Loucy (cell line): Measurements from ENCODE around the gene VLDLR.

Experiments
- H2AFZ ChIP-seq: fragments of 200-600 bp; sonication (generic); 2 replicates; pipeline ENCODE4 v1.6.0; 2016; ENCODE audit warnings: antibody characterized with exemption, mild to moderate bottlenecking, low read length, moderate library complexity
- H3F3A ChIP-seq: fragments of 200-600 bp; 2 replicates; pipeline ENCODE4 v1.6.0; 2016; ENCODE audit warnings: antibody characterized with exemption, low read depth, mild to moderate bottlenecking
- H3K27me3 ChIP-seq: fragments of 200-600 bp; sonication (generic); 2 replicates; pipeline ENCODE4 v1.6.1; 2014; ENCODE audit warnings: low read length, mild to moderate bottlenecking; ENCODE audit not compliant: insufficient read depth, poor library complexity, severe bottlenecking
- H3K36me3 ChIP-seq: fragments of 200-600 bp; sonication (generic); 2 replicates; pipeline ENCODE4 v1.6.1; 2016; ENCODE audit warnings: low read length; ENCODE audit not compliant: insufficient read depth
- H3K4me1 ChIP-seq: fragments of 200-600 bp; sonication (generic); 2 replicates; pipeline ENCODE4 v1.5.1; 2014; ENCODE audit warnings: low read length, mild to moderate bottlenecking; ENCODE audit not compliant: insufficient read depth, poor library complexity, severe bottlenecking
- H3K4me2 ChIP-seq: fragments of 200-600 bp; sonication (generic); 2 replicates; pipeline ENCODE4 v1.6.0; 2014; ENCODE audit warnings: antibody characterized with exemption, low read length, low read depth, mild to moderate bottlenecking; ENCODE audit not compliant: poor library complexity, severe bottlenecking
- H3K4me3 ChIP-seq: fragments of 200-600 bp; sonication (generic); 2 replicates; pipeline ENCODE4 v1.5.1; 2014; ENCODE audit warnings: low read length, mild to moderate bottlenecking, mixed read lengths; ENCODE audit not compliant: poor library complexity, severe bottlenecking
- H3K79me2 ChIP-seq: fragments of 200-600 bp; sonication (generic); 2 replicates; pipeline ENCODE4 v1.6.1; 2014; ENCODE audit warnings: low read length; ENCODE audit not compliant: insufficient read depth
- H3K9ac ChIP-seq: fragments of 200-600 bp; sonication (generic); 2 replicates; pipeline ENCODE4 v1.6.0; 2014; ENCODE audit warnings: mild to moderate bottlenecking, low read depth, low read length, moderate library complexity; ENCODE audit not compliant: poor library complexity, severe bottlenecking
- H3K9me2 ChIP-seq: fragments of 200-600 bp; sonication (generic); replicated peaks from 2 replicates; pipeline ENCODE4 v1.6.1; 2016; ENCODE audit warnings: low read depth, low read length, mixed read lengths
- H3K9me3 ChIP-seq: fragments of 200-600 bp; sonication (generic); 2 replicates; pipeline ENCODE4 v1.6.1; 2014; ENCODE audit warnings: mild to moderate bottlenecking, antibody characterized with exemption, low read length, low read depth; ENCODE audit not compliant: insufficient read depth
- H4K20me1 ChIP-seq: fragments of 200-600 bp; sonication (generic); 2 replicates; pipeline ENCODE4 v1.6.0; 2014; ENCODE audit warnings: antibody characterized with exemption, low read length, mild to moderate bottlenecking; ENCODE audit not compliant: insufficient read depth, poor library complexity, severe bottlenecking
- EZH2phosphoT487 ChIP-seq: fragments of 200-600 bp; IDR thresholded peaks from 2 replicates; pipeline ENCODE4 v1.6.1; 2018; ENCODE audit warnings: antibody characterized with exemption, mild to moderate bottlenecking, moderate library complexity, borderline replicate concordance
- TF ChIP-seq, protein P1 (sequence below): fragments of 200-600 bp; sonication (generic); conservative IDR thresholded peaks from 2 replicates; pipeline ENCODE4 v1.5.1; 2014; ENCODE audit warnings: mild to moderate bottlenecking, antibody characterized with exemption, low read length

Gene VLDLR

DNA sequence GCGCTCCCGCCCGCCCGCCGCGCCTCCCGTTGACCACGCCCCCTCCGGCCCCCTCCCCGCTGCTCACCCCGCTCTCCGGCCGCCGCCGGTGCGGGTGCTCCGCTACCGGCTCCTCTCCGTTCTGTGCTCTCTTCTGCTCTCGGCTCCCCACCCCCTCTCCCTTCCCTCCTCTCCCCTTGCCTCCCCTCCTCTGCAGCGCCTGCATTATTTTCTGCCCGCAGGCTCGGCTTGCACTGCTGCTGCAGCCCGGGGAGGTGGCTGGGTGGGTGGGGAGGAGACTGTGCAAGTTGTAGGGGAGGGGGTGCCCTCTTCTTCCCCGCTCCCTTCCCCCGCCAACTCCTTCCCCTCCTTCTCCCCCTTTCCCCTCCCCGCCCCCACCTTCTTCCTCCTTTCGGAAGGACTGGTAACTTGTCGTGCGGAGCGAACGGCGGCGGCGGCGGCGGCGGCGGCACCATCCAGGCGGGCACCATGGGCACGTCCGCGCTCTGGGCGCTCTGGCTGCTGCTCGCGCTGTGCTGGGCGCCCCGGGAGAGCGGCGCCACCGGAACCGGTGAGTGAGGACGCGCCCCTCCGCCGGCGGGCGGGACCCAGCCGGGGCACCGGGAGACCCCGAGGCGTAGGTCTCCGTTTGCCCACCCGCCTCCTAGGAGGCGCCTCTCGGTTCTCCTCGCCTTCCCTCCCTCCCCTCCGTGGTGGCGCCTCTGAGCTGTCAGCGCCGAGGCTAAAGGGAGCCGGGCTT lies at the start of gene VLDLR:
TSS of gene VLDLR (plus strand) at position 66 of the 739 bp plus-strand sequence. CDS start at position 469, 403 bp downstream.
- H4K20me1 ChIP-seq: peaks cover 42% of the 10 kb centered on the region
- peak within 1 kb of the TSS; percentile 82 for H3K4me2 ChIP-seq
- H3K4me1 ChIP-seq: peaks cover 53% of the 10 kb centered on the region
- no peaks in the 10 kb centered on the region for H3K9me3 ChIP-seq
- peaks cover 72% of the 10 kb centered on the region for H3K79me2 ChIP-seq
- TF ChIP-seq, protein P1, sequence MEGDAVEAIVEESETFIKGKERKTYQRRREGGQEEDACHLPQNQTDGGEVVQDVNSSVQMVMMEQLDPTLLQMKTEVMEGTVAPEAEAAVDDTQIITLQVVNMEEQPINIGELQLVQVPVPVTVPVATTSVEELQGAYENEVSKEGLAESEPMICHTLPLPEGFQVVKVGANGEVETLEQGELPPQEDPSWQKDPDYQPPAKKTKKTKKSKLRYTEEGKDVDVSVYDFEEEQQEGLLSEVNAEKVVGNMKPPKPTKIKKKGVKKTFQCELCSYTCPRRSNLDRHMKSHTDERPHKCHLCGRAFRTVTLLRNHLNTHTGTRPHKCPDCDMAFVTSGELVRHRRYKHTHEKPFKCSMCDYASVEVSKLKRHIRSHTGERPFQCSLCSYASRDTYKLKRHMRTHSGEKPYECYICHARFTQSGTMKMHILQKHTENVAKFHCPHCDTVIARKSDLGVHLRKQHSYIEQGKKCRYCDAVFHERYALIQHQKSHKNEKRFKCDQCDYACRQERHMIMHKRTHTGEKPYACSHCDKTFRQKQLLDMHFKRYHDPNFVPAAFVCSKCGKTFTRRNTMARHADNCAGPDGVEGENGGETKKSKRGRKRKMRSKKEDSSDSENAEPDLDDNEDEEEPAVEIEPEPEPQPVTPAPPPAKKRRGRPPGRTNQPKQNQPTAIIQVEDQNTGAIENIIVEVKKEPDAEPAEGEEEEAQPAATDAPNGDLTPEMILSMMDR: no peak
- TF ChIP-seq EZH2phosphoT487: no peak
- H3F3A ChIP-seq: no peaks in the 10 kb centered on the region
- H3K36me3 ChIP-seq: no peaks in the 10 kb centered on the region
- peak within 1 kb of the TSS; percentile 89 for H3K4me3 ChIP-seq
- H2AFZ ChIP-seq: peak within 1 kb of the TSS; percentile 97
- no peaks in the 10 kb centered on the region for H3K9me2 ChIP-seq
- H3K27me3 ChIP-seq: no peaks in the 10 kb centered on the region
- H3K9ac ChIP-seq: peak within 1 kb of the TSS; percentile 88

DNA sequence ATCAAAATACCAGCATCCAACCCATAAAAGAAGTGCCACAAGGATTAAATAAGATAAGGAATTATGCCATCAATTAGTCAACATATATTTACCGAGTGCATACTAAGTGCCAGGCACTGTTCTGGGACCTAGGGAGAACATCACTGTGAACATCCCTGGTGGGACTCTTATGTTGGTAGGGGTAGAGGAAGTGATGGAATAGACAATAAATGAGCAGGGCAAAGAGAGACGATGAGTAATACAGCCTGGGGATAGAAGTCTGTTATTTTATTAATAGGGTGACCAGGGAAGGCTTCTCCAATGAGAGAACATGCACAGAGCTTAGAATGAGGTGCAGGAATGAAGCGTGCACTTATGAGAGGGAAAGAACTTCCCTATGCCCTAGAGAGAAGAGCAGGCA lies 47.4 kb upstream of the VLDLR start:
- Histone ChIP-seq H3K79me2 (no peaks in the 10 kb centered on the region), H3K4me3 (no peak overlapping the region), H3K4me2 (no peak overlapping the region), H3K36me3 (no peaks in the 10 kb centered on the region), H3F3A (no peaks in the 10 kb centered on the region), H3K9me2 (no peaks in the 10 kb centered on the region), H3K9me3 (no peaks in the 10 kb centered on the region), H3K9ac (no peak overlapping the region), H4K20me1 (no peaks in the 10 kb centered on the region), H3K4me1 (peaks cover 15% of the 10 kb centered on the region), H2AFZ (no peak overlapping the region), H3K27me3 (no peaks in the 10 kb centered on the region)
- TF ChIP-seq, protein P1: no peak

GRCh38 chr9:2576631-2577030 lies 45.0 kb upstream of the VLDLR start:
- TF ChIP-seq, protein P1: no peak
- TF ChIP-seq EZH2phosphoT487: no peak

More at GRCh38 chr9:2576631-2577030, 45.0 kb upstream of the VLDLR start:
- Histone ChIP-seq H3K9ac (no peak overlapping the region), H3K9me3 (no peaks in the 10 kb centered on the region), H3F3A (no peaks in the 10 kb centered on the region), H3K4me2 (no peak overlapping the region), H3K9me2 (no peaks in the 10 kb centered on the region), H3K4me3 (no peak overlapping the region), H3K27me3 (no peaks in the 10 kb centered on the region), H4K20me1 (no peaks in the 10 kb centered on the region), H3K79me2 (no peaks in the 10 kb centered on the region), H2AFZ (no peak overlapping the region), H3K36me3 (no peaks in the 10 kb centered on the region), H3K4me1 (peaks cover 6% of the 10 kb centered on the region)
